SU-DHL-6 (cell line): ENCODE measurements around the gene ASNSD1.
A peak's percentile ranks its signal among the peaks of the same experiment; 100 is the strongest.

Experiments
- H2AFZ ChIP-seq: fragments of 200-600 bp; sonication (generic); 2 replicates; pipeline ENCODE4 v1.6.1; 2014; ENCODE audit warnings: low read depth, mild to moderate bottlenecking, moderate library complexity, mixed read lengths, antibody characterized with exemption, low read length; ENCODE audit not compliant: severe bottlenecking
- H3F3A ChIP-seq: fragments of 200-600 bp; shearing (Covaris generic); 2 replicates; pipeline ENCODE4 v1.6.0; 2016; ENCODE audit warnings: antibody characterized with exemption, mild to moderate bottlenecking; ENCODE audit not compliant: insufficient read depth
- H3K27ac ChIP-seq: fragments of 200-600 bp; sonication (generic); 2 replicates; pipeline ENCODE4 v1.5.1; 2016; ENCODE audit warnings: low read depth, mild to moderate bottlenecking, low read length, moderate library complexity, mixed read lengths
- H3K27me3 ChIP-seq: fragments of 200-600 bp; sonication (generic), shearing (Covaris generic); 2 replicates; pipeline ENCODE4 v1.6.0; 2014; ENCODE audit warnings: mild to moderate bottlenecking, low read length
- H3K36me3 ChIP-seq: fragments of 200-600 bp; sonication (generic); 2 replicates; pipeline ENCODE4 v1.6.1; 2014; ENCODE audit warnings: mild to moderate bottlenecking, low read length, mixed read lengths
- H3K4me2 ChIP-seq: fragments of 300-600, 200-600 bp; shearing (Covaris generic), sonication (generic); 2 replicates; pipeline ENCODE4 v1.6.0; 2014; ENCODE audit warnings: low read length, low read depth, mild to moderate bottlenecking; ENCODE audit not compliant: poor library complexity, severe bottlenecking
- H3K4me3 ChIP-seq: fragments of 200-600 bp; sonication (generic); 2 replicates; pipeline ENCODE4 v1.5.1; 2014; ENCODE audit warnings: antibody characterized with exemption, low read length, mild to moderate bottlenecking, mixed read lengths; ENCODE audit not compliant: insufficient read depth, poor library complexity, severe bottlenecking
- H3K79me2 ChIP-seq: fragments of 200-600 bp; sonication (generic); 2 replicates; pipeline ENCODE4 v1.6.1; 2014; ENCODE audit warnings: mild to moderate bottlenecking, low read length, moderate library complexity; ENCODE audit not compliant: insufficient read depth
- H3K9ac ChIP-seq: fragments of 200-600 bp; sonication (generic); 2 replicates; pipeline ENCODE4 v1.7.0; 2014; ENCODE audit warnings: mild to moderate bottlenecking, low read length
- H3K9me2 ChIP-seq: fragments of 200-600 bp; sonication (generic); replicated peaks from 2 replicates; pipeline ENCODE4 v1.6.1; 2014; ENCODE audit warnings: low read length; ENCODE audit not compliant: insufficient read depth
- H3K9me3 ChIP-seq: fragments of 200-600 bp; sonication (generic); 2 replicates; pipeline ENCODE4 v1.6.1; 2014; ENCODE audit warnings: low read length, mixed read lengths; ENCODE audit not compliant: insufficient read depth
- H4K20me1 ChIP-seq: fragments of 200-600 bp; sonication (generic); 2 replicates; pipeline ENCODE4 v1.6.1; 2014; ENCODE audit warnings: low read depth, mild to moderate bottlenecking, antibody characterized with exemption, low read length, moderate library complexity, mixed read lengths
- EZH2phosphoT487 ChIP-seq: fragments of 200-600 bp; sonication (generic), shearing (Covaris generic); conservative IDR thresholded peaks from 2 replicates; pipeline ENCODE4 v1.6.1; 2018; ENCODE audit warnings: mild to moderate bottlenecking, antibody characterized with exemption, low read length, moderate library complexity, mixed read lengths
- TF ChIP-seq, protein P1 (sequence below): fragments of 200-600 bp; sonication (generic); IDR thresholded peaks from one replicate; pipeline ENCODE4 v1.5.1; 2017; ENCODE audit warnings: antibody characterized with exemption, mild to moderate bottlenecking, low read length, moderate library complexity; ENCODE audit not compliant: insufficient read depth, poor library complexity, severe bottlenecking

Gene ASNSD1

DNA sequence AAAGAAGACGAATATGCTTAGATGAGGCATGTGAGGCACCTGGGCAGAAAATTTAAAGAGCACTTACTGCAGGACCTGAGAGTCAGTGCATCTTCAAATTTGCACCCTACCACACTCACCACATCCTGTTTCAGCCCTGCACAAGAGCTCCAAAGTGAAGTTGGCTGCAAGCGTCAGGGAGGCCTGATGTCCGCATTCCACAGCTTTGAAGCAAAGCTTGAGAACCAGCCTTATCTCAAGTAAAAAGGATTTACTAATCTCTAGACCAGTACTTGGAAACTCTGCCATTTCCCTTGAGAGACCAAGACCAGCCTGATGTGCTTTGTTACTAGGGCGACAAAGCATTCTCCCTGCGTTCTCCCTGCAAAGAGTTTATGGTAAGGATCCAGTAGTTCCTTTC, 3.4 kb upstream of the ASNSD1 start:
- H3K9me3 ChIP-seq: no peaks in the 10 kb centered on the region
- no peak overlapping the region for H3K27ac ChIP-seq
- H3K79me2 ChIP-seq: peaks cover 16% of the 10 kb centered on the region
- no peak for TF ChIP-seq EZH2phosphoT487
- TF ChIP-seq, protein P1, sequence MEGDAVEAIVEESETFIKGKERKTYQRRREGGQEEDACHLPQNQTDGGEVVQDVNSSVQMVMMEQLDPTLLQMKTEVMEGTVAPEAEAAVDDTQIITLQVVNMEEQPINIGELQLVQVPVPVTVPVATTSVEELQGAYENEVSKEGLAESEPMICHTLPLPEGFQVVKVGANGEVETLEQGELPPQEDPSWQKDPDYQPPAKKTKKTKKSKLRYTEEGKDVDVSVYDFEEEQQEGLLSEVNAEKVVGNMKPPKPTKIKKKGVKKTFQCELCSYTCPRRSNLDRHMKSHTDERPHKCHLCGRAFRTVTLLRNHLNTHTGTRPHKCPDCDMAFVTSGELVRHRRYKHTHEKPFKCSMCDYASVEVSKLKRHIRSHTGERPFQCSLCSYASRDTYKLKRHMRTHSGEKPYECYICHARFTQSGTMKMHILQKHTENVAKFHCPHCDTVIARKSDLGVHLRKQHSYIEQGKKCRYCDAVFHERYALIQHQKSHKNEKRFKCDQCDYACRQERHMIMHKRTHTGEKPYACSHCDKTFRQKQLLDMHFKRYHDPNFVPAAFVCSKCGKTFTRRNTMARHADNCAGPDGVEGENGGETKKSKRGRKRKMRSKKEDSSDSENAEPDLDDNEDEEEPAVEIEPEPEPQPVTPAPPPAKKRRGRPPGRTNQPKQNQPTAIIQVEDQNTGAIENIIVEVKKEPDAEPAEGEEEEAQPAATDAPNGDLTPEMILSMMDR: no peak
- no peaks in the 10 kb centered on the region for H4K20me1 ChIP-seq
- 0 out of 2 replicates have a peak, but pooled peaks cover 2% of the 10 kb centered on the region for H3F3A ChIP-seq
- no peak overlapping the region for H2AFZ ChIP-seq
- no peaks in the 10 kb centered on the region for H3K36me3 ChIP-seq
- H3K4me3 ChIP-seq: no peak overlapping the region
- H3K4me2 ChIP-seq: no peak overlapping the region
- H3K9me2 ChIP-seq: no peaks in the 10 kb centered on the region
- H3K27me3 ChIP-seq: no peaks in the 10 kb centered on the region
- H3K9ac ChIP-seq: no peak overlapping the region

DNA sequence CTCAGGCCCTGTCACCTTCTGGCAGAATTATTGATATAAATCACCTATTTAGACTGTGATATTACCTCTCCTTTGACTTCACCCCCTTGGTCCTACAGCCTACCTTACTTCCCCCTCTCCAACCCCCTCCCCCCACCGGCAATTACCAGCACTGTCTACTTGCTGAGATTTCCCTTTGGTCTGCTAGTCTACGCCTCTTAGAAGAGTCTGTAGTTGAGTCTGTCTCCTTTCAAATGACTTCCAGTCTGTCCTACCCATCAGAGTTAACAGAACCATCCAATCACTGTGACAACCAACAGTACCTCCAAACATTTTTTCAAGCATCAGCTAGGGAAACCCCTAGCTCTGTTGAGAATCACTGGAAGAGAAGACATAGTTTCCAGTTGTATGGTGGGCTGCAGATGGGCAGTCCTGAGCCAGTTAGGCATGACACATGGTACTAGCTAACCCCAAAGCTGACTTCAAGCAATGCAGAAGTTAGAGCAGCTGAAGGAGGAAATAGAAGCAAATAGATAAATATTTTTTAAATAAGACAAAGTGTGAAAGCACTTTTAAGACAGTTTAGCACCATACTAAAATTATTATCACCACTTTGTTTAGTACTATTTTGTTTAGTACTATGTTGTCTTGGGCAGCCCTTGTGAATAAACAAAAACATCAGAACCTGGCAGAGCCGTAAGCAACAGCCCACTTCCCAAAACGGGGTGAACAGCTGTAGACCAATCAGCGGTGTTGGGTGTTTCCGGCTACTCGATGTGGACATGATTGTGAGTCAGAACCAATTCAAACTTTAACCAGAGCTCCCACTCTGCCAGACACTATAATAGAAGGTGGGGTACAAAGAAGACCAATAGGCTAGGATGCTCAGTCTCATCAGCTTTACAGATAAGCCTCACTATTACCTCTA, 2.7 kb upstream of the ASNSD1 start:
- H3F3A ChIP-seq: 0 out of 2 replicates have a peak, but pooled peaks cover 2% of the 10 kb centered on the region
- no peaks in the 10 kb centered on the region for H3K27me3 ChIP-seq
- no peak overlapping the region for H3K27ac ChIP-seq
- no peak for TF ChIP-seq EZH2phosphoT487
- TF ChIP-seq, protein P1: no peak
- H3K79me2 ChIP-seq: peaks cover 21% of the 10 kb centered on the region
- 0 out of 2 replicates have a peak, but pooled peaks cover under 1% of the 10 kb centered on the region for H4K20me1 ChIP-seq
- no peak overlapping the region for H3K4me3 ChIP-seq
- no peaks in the 10 kb centered on the region for H3K36me3 ChIP-seq
- no peaks in the 10 kb centered on the region for H3K9me2 ChIP-seq
- peak overlapping the region; percentile 60 for H2AFZ ChIP-seq
- H3K4me2 ChIP-seq: peak overlapping the region; percentile 17
- no peak overlapping the region; the same call in 1 of the 2 replicates for H3K9ac ChIP-seq
- no peaks in the 10 kb centered on the region for H3K9me3 ChIP-seq

DNA sequence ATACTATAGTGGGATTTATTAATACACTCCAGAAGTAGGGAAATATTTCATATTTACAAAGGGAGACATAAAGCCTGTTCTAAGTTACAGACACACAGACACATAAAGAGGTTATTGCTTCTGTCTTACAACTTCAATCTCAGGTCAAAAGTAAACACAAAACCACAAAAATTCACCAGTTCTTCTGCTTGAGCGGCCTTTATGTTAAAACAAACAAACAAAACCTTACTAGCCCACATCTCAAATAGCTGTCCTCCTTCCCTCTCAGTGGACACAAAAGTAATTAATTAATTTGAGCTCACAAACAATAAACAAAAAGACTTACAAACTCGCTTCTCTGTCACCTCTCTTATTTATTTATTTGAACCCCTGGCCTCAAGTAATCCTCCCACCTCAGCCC, 1.5 kb upstream of the ASNSD1 start:
- Histone ChIP-seq H3K9me3 (no peaks in the 10 kb centered on the region), H3K36me3 (0 out of 2 replicates have a peak, but pooled peaks cover 6% of the 10 kb centered on the region), H3K4me3 (no peak overlapping the region), H3K9ac (no peak overlapping the region), H3F3A (peaks cover 3% of the 10 kb centered on the region; the same call in 1 of the 2 replicates), H3K9me2 (no peaks in the 10 kb centered on the region), H3K79me2 (peaks cover 33% of the 10 kb centered on the region), H4K20me1 (0 out of 2 replicates have a peak, but pooled peaks cover 7% of the 10 kb centered on the region), H2AFZ (peak overlapping the region; percentile 60), H3K27ac (no peak overlapping the region), H3K27me3 (no peaks in the 10 kb centered on the region), H3K4me2 (no peak overlapping the region)
- TF ChIP-seq, protein P1: no peak
- TF ChIP-seq EZH2phosphoT487: no peak
